GM12878 (cell line): ENCODE measurements around the gene KAZN. TPM values are rescaled to one million over a fixed set of nuclear protein-coding genes. Genes with fewer than 3 reads are reported as not detected.

Experiments used
- ATF2 ChIP-seq: IDR thresholded peaks from 2 replicates; pipeline ENCODE4 v1.6.1; 2012; ENCODE audit warnings: low read length, inconsistent platforms
- CUX1 ChIP-seq: IDR thresholded peaks from 2 replicates; pipeline ENCODE4 v1.6.1; 2012; ENCODE audit warnings: improper control_type of control experiment, low read depth, low read length; ENCODE audit not compliant: insufficient replicate concordance
- ESRRA ChIP-seq: IDR thresholded peaks from 2 replicates; pipeline ENCODE4 v1.6.1; 2012; ENCODE audit warnings: mild to moderate bottlenecking, low read length, improper control_type of control experiment
- FOS ChIP-seq: IDR thresholded peaks from 3 replicates; pipeline ENCODE4 v1.6.1; 2011; ENCODE audit warnings: borderline replicate concordance; ENCODE audit not compliant: insufficient read length; ENCODE audit errors: extremely low read depth
- KDM1A ChIP-seq: fragments of 200-600 bp; sonication (generic); IDR thresholded peaks from 2 replicates; pipeline ENCODE4 v1.6.1; 2016; ENCODE audit warnings: borderline replicate concordance
- LARP7 ChIP-seq: fragments of 450-650 bp; IDR thresholded peaks from 2 replicates; pipeline ENCODE4 v1.6.1; 2017; ENCODE audit warnings: mild to moderate bottlenecking
- MEF2B ChIP-seq: fragments of 450-650 bp; IDR thresholded peaks from 2 replicates; pipeline ENCODE4 v1.6.1; 2018; ENCODE audit warnings: mild to moderate bottlenecking, moderate library complexity; ENCODE audit not compliant: partially characterized antibody, poor library complexity, severe bottlenecking
- PBX3 ChIP-seq: IDR thresholded peaks from 2 replicates; pipeline ENCODE4 v1.6.1; 2011; ENCODE audit warnings: mild to moderate bottlenecking, low read depth, low read length, moderate library complexity; ENCODE audit not compliant: insufficient replicate concordance
- RCOR1 ChIP-seq: conservative IDR thresholded peaks from 2 replicates; pipeline ENCODE4 v1.6.1; 2012; ENCODE audit warnings: low read depth, low read length, improper control_type of control experiment
- RUNX3 ChIP-seq: IDR thresholded peaks from 2 replicates; pipeline ENCODE4 v1.6.1; 2012; ENCODE audit warnings: low read length, inconsistent platforms
- SMAD1 ChIP-seq: fragments of 450-650 bp; IDR thresholded peaks from 2 replicates; pipeline ENCODE4 v1.6.1; 2018; ENCODE audit warnings: mild to moderate bottlenecking, low read depth; ENCODE audit not compliant: partially characterized antibody
- SMAD5 ChIP-seq: IDR thresholded peaks from 2 replicates; pipeline ENCODE4 v1.6.1; 2016; ENCODE audit warnings: antibody characterized with exemption, low read depth
- ZNF384 ChIP-seq: IDR thresholded peaks from 2 replicates; pipeline ENCODE4 v1.6.1; 2012; ENCODE audit warnings: low read depth, mild to moderate bottlenecking, low read length, improper control_type of control experiment, borderline replicate concordance
- polyA plus RNA-seq, 11 experiments: library from polyadenylated mRNA; depleted of rRNA in 4 of 11; unstranded in 6 of 11; stranded (reverse) in 5 of 11; fragments of >200 nt; fragmentation: Nextera tagmentation in 4 of 11; fragmentation: Illumina TruSeq in 1 of 11; extraction: Ambion mirVana in 4 of 11; extraction: Trizol in 1 of 11; gene quantifications; 1 replicate in 1 of 11; 2 replicates in 10 of 11; pipeline versions ENCODE4 v1.2.1 to v1.2.3, GENCODE V29; 2011 to 2016; ENCODE audit warnings: inconsistent platforms in 2 of 11, missing spikeins in 2 of 11, low read depth in 1 of 11
- total RNA-seq, 4 experiments: library from RNA; depleted of rRNA in 3 of 4; stranded (reverse); fragments of >200 nt in 3 of 4; fragmentation: Illumina TruSeq in 1 of 4; extraction: Trizol in 1 of 4; gene quantifications; 2 replicates each; pipeline versions ENCODE4 v1.2.1 to v1.2.3, GENCODE V29; 2013 to 2021

Gene KAZN
- total and polyA plus RNA-seq, 10 of the 15 experiments (the other 5 are each of a cell fraction or from before 2014, with no cell fraction given) = 0.72 to 4.0 (median 1.2) TPM

- no peak for TF ChIP-seq CUX1
- no peak for TF ChIP-seq PBX3
- TF ChIP-seq ESRRA = no peak
- no peak for TF ChIP-seq SMAD1
- no peak for TF ChIP-seq ZNF384
- TF ChIP-seq RCOR1 = no peak
- TF ChIP-seq LARP7 = no peak
- no peak for TF ChIP-seq MEF2B
- no peak for TF ChIP-seq FOS
- TF ChIP-seq ATF2 = no peak
- TF ChIP-seq RUNX3 = no peak
- no peak for TF ChIP-seq KDM1A
- no peak for TF ChIP-seq SMAD5
Observed at GRCh38 chr1:14958249-14959058, 360.0 kb downstream of the KAZN start (continued).
